K562 treated with DMSO at 1 percent for 48 hours (cell line): ENCODE measurements around the gene SLC39A8. TPM values are rescaled to one million over a fixed set of nuclear protein-coding genes. Genes with fewer than 3 reads are reported as not detected.

ENCODE experiments used
- total RNA-seq: library from RNA; unstranded; fragments of 300-600 nt; gene quantifications from 2 replicates; pipeline ENCODE4 v1.2.3, GENCODE V29; 2022; ENCODE audit warnings: low replicate concordance; ENCODE audit errors: extremely low read depth

Gene SLC39A8
- total RNA-seq: not detected in 2 replicates

GRCh38 chr4:102344954-102345794 lies at the start of gene SLC39A8:
SLC39A8 (minus strand) TSS chr4:102345482; CDS start chr4:102344662, 820 bp downstream.

Other genes with a start within 250 kb of the SLC39A8 start
- not detected in 2 replicates for gene NFKB1, start 155.9 kb upstream of the SLC39A8 start, total RNA-seq